ENCODE data around the gene EMC8.
"Not testable (repeated sequence)": the region's sequence is repeated elsewhere in the genome, so short reads cannot be mapped to it uniquely, and the experiment has no call there.

EMC8 gene

DNA sequence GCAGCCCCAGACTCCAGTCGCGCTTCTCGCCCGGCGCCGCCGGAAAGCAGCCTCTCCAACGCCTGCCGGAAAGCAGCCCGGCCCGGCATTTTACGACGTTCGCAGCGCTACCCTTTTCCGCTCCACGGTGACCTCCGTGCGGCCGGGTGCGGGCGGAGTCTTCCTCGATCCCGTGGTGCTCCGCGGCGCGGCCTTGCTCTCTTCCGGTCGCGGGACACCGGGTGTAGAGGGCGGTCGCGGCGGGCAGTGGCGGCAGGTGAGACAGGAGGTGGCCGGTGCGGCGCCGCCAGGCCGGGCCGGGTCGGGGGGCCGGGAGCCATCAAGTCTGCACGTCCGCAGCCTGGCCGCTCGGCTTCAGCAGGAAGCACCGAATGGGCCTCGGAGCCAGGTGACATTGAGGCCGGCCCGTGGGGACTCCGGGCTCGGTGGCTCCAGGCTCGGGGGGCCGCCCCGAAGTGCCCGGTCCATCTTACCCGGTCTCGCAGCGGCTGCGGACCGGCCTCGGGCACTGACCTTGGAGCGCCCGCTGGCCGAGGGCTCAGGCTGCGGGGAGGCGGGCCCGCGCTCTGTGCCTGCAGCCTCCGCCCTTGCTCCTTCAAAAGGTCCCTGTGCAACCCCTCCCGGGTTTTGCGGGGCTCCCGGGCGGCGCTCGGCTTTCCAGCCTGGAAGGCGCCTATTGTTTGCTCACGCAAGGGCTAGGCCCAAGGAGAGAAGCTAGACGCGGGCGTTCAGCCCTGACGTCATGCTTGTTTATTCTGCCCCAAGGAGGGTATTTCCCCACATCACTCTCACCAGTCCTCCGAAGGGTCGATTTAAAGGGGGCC, at the start of gene EMC8, which contains the start of gene COX4I1:
EMC8 (minus strand) TSS at position 48 of the 824 bp plus-strand sequence. CDS start 249 bp downstream, outside the sequence.
COX4I1 (plus strand) TSS at position 199 of the 824 bp plus-strand sequence. CDS start 1,511 bp downstream, outside the sequence.
- DNase-seq (ENCODE audit: low spot score) = peak; percentile 90

DNA sequence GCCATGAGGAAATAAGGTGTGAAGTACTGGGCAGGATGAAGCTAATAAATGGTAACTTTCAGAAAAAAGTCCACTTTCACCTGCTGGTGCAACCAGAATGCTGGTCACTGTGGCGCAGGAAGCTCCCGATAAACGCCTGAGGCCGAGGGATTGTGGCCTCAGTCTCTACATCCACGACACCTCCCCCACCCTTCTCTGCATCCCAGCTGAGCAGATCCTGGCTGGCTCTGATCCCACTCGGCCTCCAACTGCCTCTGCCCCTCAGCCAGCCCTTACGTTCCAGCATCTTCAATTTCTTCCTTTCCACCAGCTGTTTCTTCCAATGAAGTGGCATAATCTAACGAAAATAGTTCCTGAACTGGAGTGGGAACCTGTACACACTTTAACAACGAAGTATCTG, 49.6 kb upstream of the EMC8 start:
- no peak for DNase-seq (ENCODE audit: low spot score)

DNA sequence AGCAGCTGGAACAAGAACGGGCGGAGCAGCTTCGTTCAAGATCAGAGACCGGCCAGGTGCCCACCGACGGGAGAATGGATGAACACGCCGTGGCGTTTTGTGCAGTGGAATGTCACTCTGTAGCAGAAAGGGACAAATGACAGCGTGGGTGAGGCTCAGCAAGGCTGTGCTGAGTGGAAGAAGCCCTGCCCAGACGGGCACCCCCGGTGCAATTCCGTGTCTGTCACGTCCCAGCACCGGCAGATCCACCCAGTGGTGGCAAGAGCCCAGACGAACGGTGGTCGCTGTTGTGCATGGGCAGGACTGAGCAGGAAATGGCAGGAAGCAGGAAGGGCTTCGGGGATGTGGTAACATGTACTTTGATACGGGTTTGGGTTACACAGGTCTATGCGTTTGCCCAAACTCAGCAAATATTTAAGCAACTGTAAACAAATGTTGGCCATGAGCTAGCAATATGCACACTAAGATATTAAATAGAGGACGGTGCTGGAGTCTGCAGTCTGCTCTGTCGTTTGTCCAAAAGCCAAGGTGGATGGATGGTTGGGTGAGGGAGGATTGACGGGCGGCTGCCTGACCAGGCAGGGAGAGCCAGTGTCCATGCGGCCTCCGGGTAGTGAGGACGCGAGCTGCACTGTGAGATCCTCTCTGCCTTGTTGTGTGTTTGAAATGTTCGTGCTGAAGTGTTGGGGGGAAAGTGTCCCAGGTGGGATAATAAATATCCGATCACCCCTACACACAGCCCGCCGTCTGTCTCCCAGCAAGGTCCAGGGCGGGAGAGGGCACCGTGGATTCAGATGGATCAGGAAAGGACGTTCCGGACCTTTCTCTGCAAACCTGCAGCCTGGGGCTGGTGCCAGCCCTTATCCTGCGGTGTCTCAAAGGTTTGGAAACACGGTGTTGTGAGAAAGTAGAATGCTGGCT, 48.6 kb upstream of the EMC8 start:
- no peak for DNase-seq (ENCODE audit: low spot score)

- no peak for DNase-seq (ENCODE audit: low spot score)
Measured at GRCh38 chr16:85847036-85847435, 47.7 kb upstream of the EMC8 start.

- DNase-seq (ENCODE audit: low spot score) = no peak
Measured at GRCh38 chr16:85846461-85846860, 47.1 kb upstream of the EMC8 start.

- no peak for DNase-seq (ENCODE audit: low spot score)
Measured at GRCh38 chr16:85845266-85845665, 45.9 kb upstream of the EMC8 start.

- DNase-seq (ENCODE audit: low spot score) = no peak
Measured at GRCh38 chr16:85844786-85845185, 45.4 kb upstream of the EMC8 start.

- DNase-seq (ENCODE audit: low spot score) = no peak
Measured at GRCh38 chr16:85844169-85844481, 44.8 kb upstream of the EMC8 start.

DNA sequence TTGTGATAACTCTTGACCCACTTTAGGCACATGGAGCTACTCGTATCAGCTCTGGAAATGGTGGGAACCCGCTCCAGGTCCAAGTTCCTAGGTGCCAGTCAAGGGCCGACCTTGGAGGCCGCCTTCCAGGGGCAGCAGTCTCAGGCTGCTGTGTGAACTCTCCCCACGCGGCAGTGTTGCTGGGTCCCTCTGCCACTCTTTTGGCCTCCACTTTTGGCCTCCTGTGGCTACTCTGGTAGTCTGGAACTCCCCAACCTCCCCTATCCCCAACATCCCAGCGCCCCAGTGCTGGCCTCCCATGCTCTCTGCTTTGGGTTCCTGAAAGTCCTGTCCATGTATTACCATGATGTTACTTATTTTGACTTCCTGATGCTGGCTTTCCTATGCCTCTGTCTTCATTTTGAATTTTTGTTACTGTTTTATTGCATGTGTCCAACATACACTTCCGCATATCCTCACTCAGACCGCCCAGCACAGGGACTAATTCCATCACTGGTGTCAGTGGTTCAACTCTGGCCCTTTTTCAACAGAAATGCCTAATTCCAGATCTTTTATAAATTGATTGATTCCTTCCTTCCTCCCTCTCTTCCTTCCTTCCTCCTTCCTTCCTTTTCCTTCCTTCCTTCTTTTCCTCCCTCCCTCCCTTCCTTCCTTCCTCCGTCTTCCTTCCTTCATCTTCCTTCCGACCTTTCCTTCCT, 44.3 kb upstream of the EMC8 start:
- no peak for DNase-seq (ENCODE audit: low spot score)

DNA sequence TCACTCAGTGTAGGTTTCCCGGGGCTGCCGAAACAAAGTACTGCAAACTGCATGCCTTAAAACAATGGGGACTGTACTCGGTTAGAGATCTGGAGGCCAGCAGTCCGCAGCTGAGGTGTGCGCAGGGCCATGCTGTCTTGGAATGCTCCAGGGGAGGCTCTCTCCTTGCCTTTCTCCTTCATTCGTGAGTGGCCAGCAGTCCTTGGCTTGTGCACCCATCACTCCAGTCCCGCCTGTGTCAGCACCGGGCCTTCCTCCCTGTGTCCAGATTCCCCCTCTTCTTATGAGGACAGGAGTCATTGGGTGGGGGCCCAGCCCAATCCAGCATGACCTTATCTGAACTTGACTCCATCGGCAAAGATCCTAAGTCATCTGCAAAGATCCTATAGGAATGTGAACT, 43.5 kb upstream of the EMC8 start:
- no peak for DNase-seq (ENCODE audit: low spot score)

DNA sequence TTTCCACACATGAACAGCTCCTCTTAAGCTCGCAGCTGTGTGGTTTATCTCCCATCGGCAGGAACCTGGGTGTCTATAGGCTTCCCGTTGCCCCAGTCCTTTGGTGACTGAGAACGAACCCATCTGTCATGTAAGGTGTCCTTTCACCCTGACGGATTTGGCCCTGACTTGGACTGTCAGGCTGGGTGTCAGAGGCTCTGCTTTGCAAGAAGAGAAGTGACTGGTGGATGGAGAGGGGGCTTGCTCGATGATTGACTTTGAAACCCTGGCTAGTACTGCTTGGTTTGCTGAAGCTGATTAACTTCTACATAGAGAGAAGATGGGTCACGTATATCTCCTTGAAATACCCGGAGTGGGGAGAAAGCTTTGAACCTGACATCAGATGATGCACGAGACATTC, 43.1 kb upstream of the EMC8 start:
- no peak for DNase-seq (ENCODE audit: low spot score)

GRCh38 chr16:85840801-85841200, 41.5 kb upstream of the EMC8 start:
- DNase-seq (ENCODE audit: low spot score) = no peak

- DNase-seq (ENCODE audit: low spot score) = no peak
Measured at GRCh38 chr16:85840395-85840794, 41.1 kb upstream of the EMC8 start.

GRCh38 chr16:85839681-85840240, 40.4 kb upstream of the EMC8 start:
- DNase-seq (ENCODE audit: low spot score) = no peak

- no peak for DNase-seq (ENCODE audit: low spot score)
Measured at GRCh38 chr16:85838876-85839585, 39.7 kb upstream of the EMC8 start.

DNA sequence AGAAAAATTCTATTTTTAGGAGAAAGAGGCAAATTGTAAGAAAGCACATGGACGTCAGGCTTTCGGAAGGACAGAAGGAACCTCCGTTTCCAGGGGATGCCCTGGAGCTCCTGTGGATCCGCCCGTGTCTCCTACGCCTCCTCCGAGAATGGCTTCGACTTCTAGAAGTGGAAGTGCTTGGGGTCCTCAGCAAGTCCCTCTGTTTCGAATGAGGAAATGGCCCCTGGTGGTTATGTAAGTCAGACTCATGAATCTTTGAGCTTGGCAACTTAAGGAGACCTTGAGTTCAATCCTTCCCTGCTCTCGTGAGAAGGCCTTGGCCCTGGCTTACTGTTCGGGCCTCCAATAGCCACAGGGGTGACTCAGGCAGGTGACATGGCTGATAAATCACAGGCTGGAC, 39.0 kb upstream of the EMC8 start:
- DNase-seq (ENCODE audit: low spot score) = no peak

DNA sequence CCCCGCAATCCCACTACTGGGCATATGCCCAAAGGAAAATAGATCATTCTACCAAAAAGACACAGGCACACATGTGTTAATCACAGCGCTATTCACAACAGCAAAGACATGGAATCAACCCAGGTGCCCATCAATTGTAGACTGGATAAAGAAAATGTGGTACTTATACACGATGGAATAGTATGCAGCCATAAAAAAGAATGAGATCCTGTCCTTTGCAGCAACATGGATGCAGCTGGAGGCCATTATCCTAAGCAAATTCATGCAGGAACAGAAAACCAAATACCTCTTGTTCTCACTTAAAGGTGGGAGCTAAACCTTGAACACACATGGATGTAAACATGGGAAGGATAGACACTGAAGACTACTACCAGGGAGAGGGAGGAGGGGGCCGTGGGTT, 38.3 kb upstream of the EMC8 start:
- DNase-seq (ENCODE audit: low spot score) = not testable (repeated sequence)

GRCh38 chr16:85836706-85837582, 37.6 kb upstream of the EMC8 start:
- no peak for DNase-seq (ENCODE audit: low spot score)

GRCh38 chr16:85835956-85836705, 36.8 kb upstream of the EMC8 start:
- DNase-seq (ENCODE audit: low spot score) = no peak
